Stomach (tissue), 9 donors: Measurements from ENCODE around the gene TALDO1. TPM values are rescaled to one million over a fixed set of nuclear protein-coding genes. Genes with fewer than 3 reads are reported as not detected.
A peak's percentile ranks its signal among the peaks of the same experiment; 100 is the strongest.

ENCODE experiments used
- DNase-seq, 2 donors: peaks; one replicate each; pipeline versions ENCODE4 v3.0.0 to v3.0.0-alpha.2; 2013 to 2019
- H3K27ac ChIP-seq, 5 donors: fragments of 200-600 bp in 4 of 5; sonication (generic) in 4 of 5; one replicate each; pipeline ENCODE4 v1.5.1; 2013 to 2019; ENCODE audit warnings: mild to moderate bottlenecking in 1 of 5, moderate library complexity in 1 of 5
- H3K27me3 ChIP-seq, 3 donors: fragments of 200-600 bp; sonication (generic); one replicate each; pipeline ENCODE4 v1.5.1; 2017 to 2019; ENCODE audit warnings: mixed run types in 1 of 3
- H3K36me3 ChIP-seq, 4 donors: fragments of 200-600 bp; sonication (generic); 1 replicate in 3 of 4; 2 replicates in 1 of 4; pipeline ENCODE4 v1.5.1; 2016 to 2019
- H3K4me1 ChIP-seq, 4 donors: fragments of 200-600 bp; sonication (generic); one replicate each; pipeline ENCODE4 v1.5.1; 2016 to 2019
- H3K4me3 ChIP-seq, 4 donors: fragments of 200-600 bp; sonication (generic) in 3 of 4; one replicate each; pipeline ENCODE4 v1.5.1; 2016 to 2019; ENCODE audit warnings: mild to moderate bottlenecking in 1 of 4
- H3K9me3 ChIP-seq, 4 donors: fragments of 200-600 bp; sonication (generic); one replicate each; pipeline ENCODE4 v1.5.1; 2016 to 2019
- EP300 ChIP-seq: sonication (generic); formaldehyde crosslinking; IDR thresholded peaks from one replicate; pipeline ENCODE4 v1.6.1; 2017; ENCODE audit warnings: antibody characterized with exemption
- POLR2A ChIP-seq, 4 donors: fragments of 450-650 bp; IDR thresholded peaks; one replicate each; pipeline ENCODE4 v1.6.1; 2016; ENCODE audit warnings: antibody characterized with exemption in 4 of 4, control low read depth in 2 of 4, mild to moderate bottlenecking in 1 of 4, moderate library complexity in 1 of 4
- POLR2AphosphoS5 ChIP-seq, 3 donors: sonication (generic); formaldehyde crosslinking; IDR thresholded peaks; one replicate each; pipeline ENCODE4 v1.6.1; 2016; ENCODE audit warnings: antibody characterized with exemption in 3 of 3
- WGBS, 5 donors: extraction: QIAGEN DNeasy Blood & Tissue Kit in 3 of 5; methylation state at CpG; one replicate each; pipeline versions ENCODE4 v1.1.5 to v1.1.7; 2013 to 2018; 5-methylcytosine and 5-hydroxymethylcytosine counted together
- intact Hi-C: fragments of 100-400 bp; cut with DNase I; formaldehyde crosslinking; loops from one replicate; pipeline ENCODE4 v1.15.1; 2023; ENCODE audit warnings: low total_unique reads
- polyA plus RNA-seq, 3 donors: library from polyadenylated mRNA; stranded (reverse); fragments of 200-250 nt; gene quantifications; one replicate each; pipeline ENCODE4 v1.2.3, GENCODE V29; 2013
- total RNA-seq, 5 donors: library from RNA; depleted of rRNA; stranded (reverse); fragments of >200 nt; gene quantifications; one replicate each; pipeline versions ENCODE4 v1.1.0 to v1.2.3, GENCODE V29; 2014 to 2016
- TF ChIP-seq, protein P1 (sequence below), 7 experiments: fragments of 450-650 bp in 4 of 7; fragments of 200-600 bp in 3 of 7; sonication (generic) in 3 of 7; IDR thresholded peaks; one replicate each; pipeline ENCODE4 v1.5.1; 2016 to 2019; ENCODE audit warnings: antibody characterized with exemption in 7 of 7, control low read depth in 2 of 7, mild to moderate bottlenecking in 1 of 7
- donor health status: healthy with polysubstance abuse.
- donor health status: Bipolar disorder and iron deficiency.
- donor health status: healthy.

TALDO1 gene
- total and polyA plus RNA-seq, 8 donors = 85.9 to 258 (median 180) TPM

DNA sequence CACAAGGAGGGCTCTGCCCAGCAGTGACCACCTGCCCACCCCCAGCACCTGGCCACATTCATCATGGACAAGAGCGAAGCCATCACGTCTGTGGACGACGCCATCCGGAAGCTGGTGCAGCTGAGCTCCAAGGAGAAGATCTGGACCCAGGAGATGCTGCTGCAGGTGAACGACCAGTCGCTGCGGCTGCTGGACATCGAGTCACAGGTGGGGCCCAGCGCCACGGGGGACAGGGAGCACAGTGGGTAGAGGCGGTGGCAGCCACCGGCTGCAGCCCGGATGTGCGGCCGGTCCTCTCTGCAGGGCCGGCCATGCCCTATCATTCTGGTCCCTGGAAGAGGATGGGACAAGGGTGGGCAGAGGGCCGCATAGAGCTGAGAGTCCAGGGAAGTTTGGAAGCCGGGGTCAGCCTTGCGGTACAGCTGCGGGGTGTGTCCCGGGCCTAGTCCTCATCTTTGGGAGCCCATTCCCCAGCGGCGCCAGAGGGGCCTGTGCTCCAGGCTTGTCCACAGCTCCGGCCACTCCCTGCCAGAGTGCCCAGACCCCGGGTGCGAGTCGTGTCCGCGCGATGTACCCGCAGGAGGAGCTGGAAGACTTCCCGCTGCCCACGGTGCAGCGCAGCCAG is 27.1 kb upstream of the TALDO1 start:
- intact Hi-C loops = loop anchor here (10.0 kb wide), 1 partner anchor 55 kb away; no protein-coding TSS in a partner anchor
- DNase-seq = no peak
- 64 to 84% (median 69%) methylated on average over 21 to 35 of the region's 35 CpGs for WGBS, 5 donors
- Histone ChIP-seq H3K27me3 (peaks cover 0 to 61% (median 37%) of the 10 kb centered on the region in 3 donors), H3K36me3 (peaks cover 3 to 34% (median 24%) of the 10 kb centered on the region in 4 donors), H3K27ac (peak overlapping the region in 2 of 5 donors; percentile 40 to 52), H3K9me3 (no peaks in the 10 kb centered on the region), H3K4me1 (peaks cover 18 to 49% (median 29%) of the 10 kb centered on the region in 4 donors), H3K4me3 (peak overlapping the region in 3 of 4 donors; percentile 27 to 41 (median 33))
- no peak for TF ChIP-seq POLR2A (IDR thresholded peaks at IDR 0.05)
- no peak for TF ChIP-seq POLR2AphosphoS5 (IDR thresholded peaks at IDR 0.05)
- TF ChIP-seq EP300 = no peak
- TF ChIP-seq, protein P1, sequence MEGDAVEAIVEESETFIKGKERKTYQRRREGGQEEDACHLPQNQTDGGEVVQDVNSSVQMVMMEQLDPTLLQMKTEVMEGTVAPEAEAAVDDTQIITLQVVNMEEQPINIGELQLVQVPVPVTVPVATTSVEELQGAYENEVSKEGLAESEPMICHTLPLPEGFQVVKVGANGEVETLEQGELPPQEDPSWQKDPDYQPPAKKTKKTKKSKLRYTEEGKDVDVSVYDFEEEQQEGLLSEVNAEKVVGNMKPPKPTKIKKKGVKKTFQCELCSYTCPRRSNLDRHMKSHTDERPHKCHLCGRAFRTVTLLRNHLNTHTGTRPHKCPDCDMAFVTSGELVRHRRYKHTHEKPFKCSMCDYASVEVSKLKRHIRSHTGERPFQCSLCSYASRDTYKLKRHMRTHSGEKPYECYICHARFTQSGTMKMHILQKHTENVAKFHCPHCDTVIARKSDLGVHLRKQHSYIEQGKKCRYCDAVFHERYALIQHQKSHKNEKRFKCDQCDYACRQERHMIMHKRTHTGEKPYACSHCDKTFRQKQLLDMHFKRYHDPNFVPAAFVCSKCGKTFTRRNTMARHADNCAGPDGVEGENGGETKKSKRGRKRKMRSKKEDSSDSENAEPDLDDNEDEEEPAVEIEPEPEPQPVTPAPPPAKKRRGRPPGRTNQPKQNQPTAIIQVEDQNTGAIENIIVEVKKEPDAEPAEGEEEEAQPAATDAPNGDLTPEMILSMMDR (IDR thresholded peaks at IDR 0.05) = no peak

DNA sequence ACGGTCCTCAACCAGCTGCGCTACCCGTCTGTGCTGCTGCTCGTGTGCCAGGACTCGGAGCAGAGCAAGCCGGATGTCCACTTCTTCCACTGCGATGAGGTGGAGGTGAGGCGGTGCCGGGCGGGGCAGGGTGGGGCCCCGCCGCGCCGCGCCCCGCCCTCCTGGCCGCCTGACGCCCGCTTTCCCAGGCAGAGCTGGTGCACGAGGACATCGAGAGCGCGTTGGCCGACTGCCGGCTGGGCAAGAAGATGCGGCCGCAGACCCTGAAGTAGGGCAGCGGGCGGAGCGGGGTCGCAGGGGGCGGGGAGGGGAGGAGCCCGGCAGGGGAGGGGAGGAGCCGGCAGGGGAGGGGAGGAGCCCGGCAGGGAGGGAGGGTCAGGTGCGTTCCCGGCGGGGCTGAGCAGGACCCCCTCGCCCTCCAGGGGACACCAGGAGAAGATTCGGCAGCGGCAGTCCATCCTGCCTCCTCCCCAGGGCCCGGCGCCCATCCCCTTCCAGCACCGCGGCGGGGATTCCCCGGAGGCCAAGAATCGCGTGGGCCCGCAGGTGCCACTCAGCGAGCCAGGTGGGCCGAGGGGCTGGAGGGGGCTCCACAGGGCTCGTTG is 26.5 kb upstream of the TALDO1 start:
- WGBS, 5 donors = 8 to 21% (median 17%) methylated on average over 2 to 53 of the region's 53 CpGs
- Histone ChIP-seq H3K9me3 (no peaks in the 10 kb centered on the region), H3K4me1 (peaks cover 24 to 55% (median 35%) of the 10 kb centered on the region in 4 donors), H3K36me3 (peaks cover 3 to 34% (median 25%) of the 10 kb centered on the region in 4 donors), H3K27me3 (peaks cover 0 to 67% (median 43%) of the 10 kb centered on the region in 3 donors), H3K4me3 (peak overlapping the region in 3 of 4 donors; percentile 27 to 41 (median 33)), H3K27ac (peak overlapping the region in 3 of 5 donors; percentile 24 to 52 (median 40))
- intact Hi-C loops = loop anchor here (10.0 kb wide), 1 partner anchor 56 kb away; no protein-coding TSS in a partner anchor
- TF ChIP-seq, protein P1 (IDR thresholded peaks at IDR 0.05) = no peak
- TF ChIP-seq POLR2AphosphoS5 (IDR thresholded peaks at IDR 0.05) = peak in 1 of 3 donors; percentile 24
- peak; percentile 59 to 78 for DNase-seq

- WGBS, 5 donors = 51 to 80% (median 69%) methylated on average over 9 to 28 of the region's 28 CpGs
- Histone ChIP-seq H3K9me3 (no peaks in the 10 kb centered on the region), H3K4me3 (peak overlapping the region in 3 of 4 donors; percentile 27 to 41 (median 33)), H3K36me3 (peaks cover 3 to 34% (median 25%) of the 10 kb centered on the region in 4 donors), H3K27ac (no peak overlapping the region), H3K4me1 (peaks cover 29 to 61% (median 40%) of the 10 kb centered on the region in 4 donors), H3K27me3 (peaks cover 0 to 72% (median 49%) of the 10 kb centered on the region in 3 donors)
- intact Hi-C loops = loop anchor here (10.0 kb wide), 1 partner anchor 56 kb away; no protein-coding TSS in a partner anchor
- no peak for TF ChIP-seq POLR2A (IDR thresholded peaks at IDR 0.05)
- no peak for TF ChIP-seq EP300
- no peak for TF ChIP-seq POLR2AphosphoS5 (IDR thresholded peaks at IDR 0.05)
- TF ChIP-seq, protein P1 (IDR thresholded peaks at IDR 0.05) = no peak
- DNase-seq = peak in 1 of 2 donors; percentile 12
Measured at GRCh38 chr11:721247-721740, 26.0 kb upstream of the TALDO1 start.

- Histone ChIP-seq H3K4me3 (peak overlapping the region in 1 of 4 donors; percentile 27), H3K27me3 (peaks cover 0 to 78% (median 51%) of the 10 kb centered on the region in 3 donors), H3K4me1 (peaks cover 35 to 66% (median 46%) of the 10 kb centered on the region in 4 donors), H3K27ac (no peak overlapping the region), H3K9me3 (no peaks in the 10 kb centered on the region), H3K36me3 (peaks cover 3 to 34% (median 25%) of the 10 kb centered on the region in 4 donors)
- intact Hi-C loops = loop anchor here (10.0 kb wide), 1 partner anchor 57 kb away; no protein-coding TSS in a partner anchor
- WGBS, 5 donors = 30 to 61% (median 56%) methylated on average over 11 to 33 of the region's 33 CpGs
- DNase-seq = peak in 1 of 2 donors; percentile 53
- TF ChIP-seq EP300 (no peak), POLR2A (IDR thresholded peaks at IDR 0.05) (no peak), POLR2AphosphoS5 (IDR thresholded peaks at IDR 0.05) (no peak)
- TF ChIP-seq, protein P1 (IDR thresholded peaks at IDR 0.05) = no peak
Measured at GRCh38 chr11:721741-722345, 25.4 kb upstream of the TALDO1 start.
